HL-60/S4 (cell line): ENCODE measurements around the gene DLAT.
"Not testable (repeated sequence)": the region's sequence is repeated elsewhere in the genome, so short reads cannot be mapped to it uniquely, and the experiment has no call there.

ENCODE experiments used
- in situ Hi-C: fragments of 300-500 bp; cut with MboI; formaldehyde crosslinking; loops from 2 replicates; pipeline ENCODE4 v1.14.3; 2022; ENCODE audit warnings: low sequenced_read_pairs

DLAT gene

GRCh38 chr11:112024773-112025678 is at the start of gene DLAT:
DLAT (plus strand) TSS chr11:112025408; CDS start chr11:112025473, 65 bp downstream.
- in situ Hi-C loops, result no loop called here

DNA sequence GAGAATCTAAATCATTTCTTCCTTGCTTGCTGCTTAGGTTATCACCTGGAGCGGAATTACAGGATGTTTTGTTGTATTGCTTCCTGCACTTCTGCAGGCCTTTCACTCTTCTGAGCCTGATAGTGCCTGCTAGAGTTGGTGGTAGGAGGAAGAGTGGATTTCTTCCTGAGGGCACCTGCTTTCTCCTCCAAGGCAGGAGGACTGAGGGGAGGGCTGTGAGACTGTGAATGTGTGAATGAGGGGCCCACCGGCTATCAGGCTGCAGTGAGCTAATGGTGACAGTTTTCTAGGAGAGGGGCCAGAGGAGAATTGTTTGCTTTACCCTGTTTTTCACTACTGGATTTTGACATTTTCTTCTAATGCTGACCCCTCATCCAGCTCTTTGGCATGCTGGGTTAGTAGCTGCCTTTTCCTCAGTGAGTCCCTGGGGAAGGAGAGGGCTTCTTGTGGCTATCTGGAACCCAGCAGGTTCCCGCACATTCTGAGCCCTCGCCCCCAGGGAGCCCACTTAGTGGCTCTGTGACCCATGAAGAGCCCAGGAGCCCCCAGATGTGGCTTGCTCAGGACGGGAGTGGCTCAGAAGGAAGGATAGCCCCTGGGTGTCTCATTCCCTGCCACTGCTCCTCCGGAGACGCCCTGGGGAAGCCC is 49.0 kb upstream of the DLAT start:
- in situ Hi-C loops, result no loop called here

- in situ Hi-C loops, result no loop called here
These were observed 48.5 kb upstream of the DLAT start for GRCh38 chr11:111976767-111977145.

DNA sequence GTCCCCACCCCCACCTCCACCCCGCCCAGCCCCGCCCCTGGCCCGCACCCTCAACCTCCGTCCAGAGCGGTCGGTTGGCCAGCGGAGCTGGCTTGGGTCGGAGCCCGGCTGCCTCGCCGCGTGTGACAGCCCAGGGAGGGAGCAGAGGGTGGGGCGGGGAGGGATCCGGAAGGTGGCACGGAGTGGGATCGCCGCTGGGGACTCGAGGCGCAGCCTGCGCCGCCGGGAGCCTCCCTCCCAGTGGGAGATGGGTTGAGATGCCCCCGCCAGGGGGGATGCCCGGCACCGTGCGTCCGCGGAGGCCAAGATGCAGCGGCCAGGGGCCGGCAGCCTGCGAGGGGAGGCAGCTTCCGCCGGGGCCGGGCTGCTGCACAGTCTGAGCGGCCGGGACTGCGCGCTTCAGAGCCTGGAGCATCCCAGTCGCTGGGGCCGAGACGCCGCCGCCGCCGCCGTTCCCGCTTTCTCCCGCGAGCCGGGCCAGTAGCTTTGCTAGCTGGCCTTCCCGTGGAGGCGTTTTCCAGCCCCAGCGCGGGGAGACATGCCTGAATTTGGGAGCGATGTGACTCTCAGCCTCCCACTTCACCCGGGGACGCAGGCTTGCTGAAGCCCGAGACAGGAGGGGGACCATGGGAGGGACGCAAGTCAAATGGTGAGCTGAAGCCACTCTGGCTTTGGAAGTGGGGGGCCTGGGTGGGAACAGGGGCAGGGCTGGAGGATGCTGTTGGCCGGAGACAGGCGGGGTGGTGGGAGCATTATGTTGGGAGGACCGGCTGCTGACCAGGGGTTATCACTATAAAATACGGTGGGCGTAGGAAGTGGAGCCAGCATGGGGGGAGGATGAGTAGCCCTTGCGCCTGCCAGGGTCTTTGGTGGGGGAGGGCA is 47.8 kb upstream of the DLAT start:
- in situ Hi-C loops, result no loop called here

DNA sequence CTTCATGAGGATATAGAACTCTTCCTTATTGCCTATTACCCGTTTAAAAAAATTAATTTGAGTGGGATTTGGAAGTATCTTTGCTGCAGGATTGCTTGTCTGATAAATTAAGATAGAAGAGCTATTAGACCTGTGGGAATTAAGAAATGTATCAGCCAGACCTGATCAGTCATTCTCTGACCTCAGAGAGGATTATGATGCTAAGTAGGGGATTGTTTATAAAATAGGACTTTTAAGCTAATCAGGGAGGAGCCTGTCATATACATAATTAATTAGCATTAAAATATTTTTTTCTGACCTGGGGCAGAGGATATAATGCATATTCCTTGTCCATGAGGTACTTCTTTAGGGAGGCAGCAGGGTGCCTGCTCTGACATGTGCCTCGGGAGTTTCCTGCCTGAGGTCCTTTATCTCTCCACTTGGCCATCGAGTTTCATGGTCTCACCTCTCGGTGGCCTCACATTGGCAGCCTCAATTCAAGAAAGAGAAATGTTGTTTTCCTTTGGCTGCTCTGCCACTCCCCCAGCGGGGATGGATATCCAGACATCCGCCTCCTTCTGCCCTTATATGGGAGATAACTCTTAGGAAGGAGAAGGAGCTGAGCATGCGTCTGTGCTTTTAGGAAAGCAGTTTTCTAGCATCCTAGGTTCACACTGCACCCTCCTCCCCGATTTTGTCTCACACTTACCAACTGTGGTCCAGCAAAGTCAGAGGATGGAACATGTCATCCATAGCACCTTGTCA is 47.0 kb upstream of the DLAT start:
- in situ Hi-C loops, result no loop called here

- in situ Hi-C loops, result no loop called here
These were observed 45.1 kb upstream of the DLAT start for GRCh38 chr11:111980062-111980461.

DNA sequence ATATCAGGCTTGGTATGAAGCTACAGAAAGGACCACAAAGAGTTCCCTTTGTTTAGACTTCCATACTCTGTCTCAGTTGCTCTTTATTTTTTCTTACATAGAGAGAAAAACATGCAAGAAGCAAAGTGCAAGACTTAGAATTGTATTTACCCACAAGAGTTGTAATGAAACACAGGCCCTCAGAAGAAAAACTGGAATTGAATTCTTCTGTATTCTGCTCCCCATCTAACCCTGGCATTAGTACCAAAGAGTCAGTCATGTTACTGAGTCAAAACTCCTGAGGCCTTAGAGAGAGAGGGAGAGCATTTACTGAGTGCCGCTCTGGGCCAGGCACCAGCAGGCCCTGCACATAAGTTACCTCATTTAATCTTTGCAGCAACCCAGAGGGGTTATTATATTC is 43.9 kb upstream of the DLAT start:
- in situ Hi-C loops, result no loop called here

DNA sequence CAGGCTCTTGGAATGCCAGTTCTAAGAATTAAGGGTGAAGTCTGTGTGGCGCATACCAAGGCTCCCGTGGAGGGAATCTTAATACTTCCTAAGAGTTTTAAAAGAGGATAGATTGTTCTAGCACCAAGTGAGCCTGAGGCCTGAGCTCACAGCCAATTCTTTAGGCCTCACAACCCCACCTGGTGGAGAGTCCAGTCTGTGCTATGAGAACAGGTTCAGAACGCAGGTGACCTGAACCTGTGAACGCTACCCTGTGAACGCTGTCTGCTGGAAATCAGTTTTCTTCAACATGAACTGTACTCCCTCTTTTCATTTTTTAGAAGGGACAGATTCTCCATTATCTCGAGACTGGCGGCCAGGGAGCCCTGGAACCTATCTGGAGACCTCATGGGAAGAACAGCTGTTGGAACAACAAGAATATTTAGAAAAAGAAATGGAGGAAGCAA is 43.2 kb upstream of the DLAT start:
- in situ Hi-C loops, result no loop called here

- in situ Hi-C loops, result no loop called here
These were observed 42.5 kb upstream of the DLAT start for GRCh38 chr11:111982541-111983186.

DNA sequence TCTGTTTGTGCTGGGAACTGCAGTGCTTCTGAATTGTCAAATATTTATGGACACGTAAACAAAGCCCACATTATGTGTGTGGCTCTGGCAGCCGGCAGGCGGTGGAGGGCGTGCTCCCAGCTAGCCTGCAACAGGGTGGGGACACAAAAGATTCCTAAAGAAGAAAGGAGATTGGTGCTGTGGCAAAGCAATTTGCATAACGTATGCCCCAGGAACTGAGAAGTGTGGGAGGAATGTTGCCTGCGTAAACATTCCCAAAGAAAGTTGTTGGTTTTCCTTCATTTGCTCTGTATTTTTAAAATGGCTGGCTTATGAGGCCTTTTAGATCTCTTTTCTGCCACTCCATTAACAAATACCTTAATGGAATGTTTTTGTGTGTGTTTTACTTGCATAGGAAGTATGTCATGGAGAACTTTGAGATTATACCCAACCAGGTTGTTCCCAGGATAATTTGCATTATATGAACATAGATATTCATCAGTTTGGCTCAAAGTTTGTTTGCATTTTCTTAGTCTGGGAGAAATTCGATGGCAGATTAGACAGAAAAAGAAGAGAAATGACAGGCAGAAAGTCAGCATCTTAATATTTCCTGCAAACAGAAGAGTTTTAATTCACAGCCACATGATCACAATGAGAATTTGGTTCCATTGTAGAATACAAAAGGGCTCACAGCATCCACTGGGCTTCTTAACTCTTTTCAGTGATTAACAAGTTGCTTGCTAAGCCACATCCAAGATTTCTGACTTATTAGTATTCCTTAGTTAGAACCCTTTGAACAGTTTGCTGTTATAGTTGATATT is 41.8 kb upstream of the DLAT start:
- in situ Hi-C loops, result no loop called here

- in situ Hi-C loops, result no loop called here
These were observed 38.6 kb upstream of the DLAT start for GRCh38 chr11:111986589-111986988.

DNA sequence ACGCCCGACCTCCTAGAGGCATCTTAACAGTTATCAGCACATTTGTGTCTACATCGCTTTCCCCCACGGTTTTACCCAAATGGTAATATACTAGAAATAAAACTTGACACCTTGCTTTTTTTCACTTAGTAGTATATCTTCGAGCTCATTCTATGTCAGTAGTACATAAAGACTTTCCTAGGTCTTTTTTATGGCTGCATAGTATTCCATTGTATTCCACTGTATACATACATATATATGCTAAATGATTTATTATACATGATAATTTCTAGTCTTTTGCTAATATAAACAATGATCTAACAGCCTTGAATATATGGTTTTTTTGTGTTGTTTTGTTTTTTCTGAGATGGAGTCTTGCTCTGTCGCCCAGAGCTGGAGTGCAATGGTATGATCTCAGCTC is 34.8 kb upstream of the DLAT start:
- in situ Hi-C loops, result no loop called here

DNA sequence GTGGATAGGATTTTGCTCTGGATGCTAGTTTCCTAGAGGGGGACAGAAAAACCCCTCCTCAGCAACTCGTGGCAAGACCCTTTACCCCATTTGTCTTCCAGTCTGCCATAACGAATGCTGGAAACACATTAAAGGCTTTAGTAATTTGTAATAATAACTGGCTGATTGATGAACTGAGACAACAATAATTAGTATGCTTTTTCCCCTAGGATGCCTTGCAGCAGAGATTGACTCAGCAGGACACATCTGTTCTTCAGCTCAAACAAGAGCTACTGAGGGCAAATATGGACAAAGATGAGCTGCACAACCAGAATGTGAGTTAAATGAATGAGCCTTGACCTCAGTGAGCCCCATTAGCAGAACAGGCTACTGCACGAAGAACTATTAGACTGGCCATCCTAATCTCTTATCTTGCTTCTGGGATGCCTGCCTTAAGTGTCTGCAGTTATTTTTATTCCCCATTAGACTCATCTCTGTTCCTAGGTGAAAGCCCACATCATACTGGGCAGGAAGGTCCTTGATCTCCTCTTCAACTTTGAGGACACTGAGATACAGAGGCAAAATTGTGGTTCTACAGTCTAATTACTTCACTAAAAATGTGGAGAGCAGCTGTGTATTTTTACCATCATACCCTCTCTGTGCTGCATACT is 32.9 kb upstream of the DLAT start:
- in situ Hi-C loops, result no loop called here

GRCh38 chr11:111996129-111996528 is 29.1 kb upstream of the DLAT start:
- in situ Hi-C loops, result no loop called here

DNA sequence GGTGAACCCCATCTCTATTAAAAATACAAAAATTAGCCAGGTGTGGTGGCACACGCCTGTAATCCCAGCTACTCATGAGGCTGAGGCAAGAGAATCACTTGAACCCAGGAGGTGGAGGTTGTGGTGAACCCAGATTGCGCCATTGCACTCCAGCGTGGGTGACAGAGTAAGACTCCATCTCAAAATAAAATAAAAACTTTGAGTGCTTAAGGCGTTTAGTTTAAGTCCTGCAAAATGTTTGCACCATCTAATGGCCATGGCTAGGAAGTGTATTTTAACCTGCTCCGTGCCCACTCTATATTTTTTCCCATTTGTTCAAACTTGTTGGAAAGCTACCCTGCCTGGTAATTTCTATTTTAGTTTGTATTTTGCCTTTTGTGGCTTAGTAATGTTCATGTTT is 28.5 kb upstream of the DLAT start:
- in situ Hi-C loops, result not testable (repeated sequence)

GRCh38 chr11:111999111-111999510 is 26.1 kb upstream of the DLAT start:
- in situ Hi-C loops, result no loop called here

GRCh38 chr11:112000703-112001102 is 24.5 kb upstream of the DLAT start:
- in situ Hi-C loops, result no loop called here

DNA sequence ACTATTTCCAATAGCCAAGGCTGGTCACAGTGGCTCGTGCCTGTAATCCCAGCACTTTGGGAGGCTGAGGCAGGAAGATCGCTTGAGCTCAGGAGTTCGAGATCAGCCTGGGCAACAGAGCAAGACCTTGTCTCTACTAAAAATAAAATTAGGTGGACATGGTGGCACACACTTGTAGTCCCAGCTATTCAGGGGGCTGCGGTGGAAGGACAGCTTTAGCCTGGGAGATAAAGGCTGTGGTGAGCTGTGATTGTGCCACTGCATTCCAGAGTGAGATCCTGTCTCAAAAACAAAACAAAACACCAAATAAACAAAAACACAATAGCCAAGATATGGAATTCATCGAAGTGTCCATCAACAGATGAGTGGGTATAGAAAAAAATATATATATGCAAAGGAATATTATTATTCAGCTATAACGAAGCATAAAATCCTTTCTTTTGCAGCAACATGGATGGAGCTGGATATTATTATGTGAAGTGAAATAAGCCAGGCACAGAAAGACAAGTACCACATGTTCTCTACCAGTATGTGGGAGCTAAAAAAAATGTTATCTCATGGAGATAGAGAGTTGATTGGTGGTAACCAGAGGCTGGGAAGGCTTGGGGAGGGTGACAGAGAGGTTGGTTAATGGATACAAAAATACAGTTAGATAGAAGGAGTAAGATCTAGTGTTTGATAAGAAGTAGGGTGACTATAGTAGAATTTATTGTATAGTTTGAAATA is 22.6 kb upstream of the DLAT start:
- in situ Hi-C loops, result no loop called here
